ENCODE measurements around the gene GRWD1. TPM values are rescaled to one million over a fixed set of nuclear protein-coding genes. Genes with fewer than 3 reads are reported as not detected.

GRWD1 gene
- total RNA-seq, 6 experiments from 2014 or later, result 36.2 to 53.5 (median 41.7) TPM

DNA sequence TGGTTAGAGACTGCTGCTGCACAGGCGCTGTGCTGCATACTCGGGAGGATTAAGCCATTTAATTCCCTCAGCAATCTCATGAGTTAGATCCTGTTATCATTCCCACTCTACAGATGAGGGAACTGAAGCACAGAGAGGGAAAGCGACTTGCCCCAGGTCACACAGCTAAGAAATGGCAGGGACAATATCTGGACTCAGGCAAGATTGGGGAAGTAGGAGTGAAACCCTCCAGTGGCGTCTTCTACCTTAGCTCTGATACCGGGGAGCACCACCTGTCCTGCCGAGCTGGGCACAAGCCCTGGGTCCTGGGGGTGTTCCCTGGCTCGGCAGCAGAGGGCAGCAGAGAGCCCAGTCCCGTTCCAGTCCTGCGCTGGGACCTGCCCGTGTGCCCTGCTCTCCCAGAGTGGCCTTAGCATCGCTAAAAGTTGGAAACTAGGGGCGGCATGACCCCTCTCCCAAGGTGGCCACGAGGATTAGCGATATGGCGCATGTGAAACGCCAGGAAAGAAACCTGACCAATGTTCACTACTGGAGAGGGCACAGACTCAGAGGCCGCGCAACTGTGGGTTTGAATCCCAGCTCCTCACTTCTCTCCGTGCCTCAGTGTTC lies 43.9 kb downstream of the GRWD1 start:
- DNase-seq, result peak; percentile 39
- H3K4me1 Mint-ChIP-seq (ENCODE audit: low read depth), result peaks cover 33% of the 10 kb centered on the region
- peaks cover 10% of the 10 kb centered on the region for H3K27me3 Mint-ChIP-seq (ENCODE audit: insufficient read depth)
- TF ChIP-seq, protein P1, sequence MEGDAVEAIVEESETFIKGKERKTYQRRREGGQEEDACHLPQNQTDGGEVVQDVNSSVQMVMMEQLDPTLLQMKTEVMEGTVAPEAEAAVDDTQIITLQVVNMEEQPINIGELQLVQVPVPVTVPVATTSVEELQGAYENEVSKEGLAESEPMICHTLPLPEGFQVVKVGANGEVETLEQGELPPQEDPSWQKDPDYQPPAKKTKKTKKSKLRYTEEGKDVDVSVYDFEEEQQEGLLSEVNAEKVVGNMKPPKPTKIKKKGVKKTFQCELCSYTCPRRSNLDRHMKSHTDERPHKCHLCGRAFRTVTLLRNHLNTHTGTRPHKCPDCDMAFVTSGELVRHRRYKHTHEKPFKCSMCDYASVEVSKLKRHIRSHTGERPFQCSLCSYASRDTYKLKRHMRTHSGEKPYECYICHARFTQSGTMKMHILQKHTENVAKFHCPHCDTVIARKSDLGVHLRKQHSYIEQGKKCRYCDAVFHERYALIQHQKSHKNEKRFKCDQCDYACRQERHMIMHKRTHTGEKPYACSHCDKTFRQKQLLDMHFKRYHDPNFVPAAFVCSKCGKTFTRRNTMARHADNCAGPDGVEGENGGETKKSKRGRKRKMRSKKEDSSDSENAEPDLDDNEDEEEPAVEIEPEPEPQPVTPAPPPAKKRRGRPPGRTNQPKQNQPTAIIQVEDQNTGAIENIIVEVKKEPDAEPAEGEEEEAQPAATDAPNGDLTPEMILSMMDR (IDR thresholded peaks at IDR 0.05), result peak; percentile 93
- 0 out of 2 replicates have a peak, but pooled peaks cover 4% of the 10 kb centered on the region for H3K9me3 Mint-ChIP-seq
- no peak overlapping the region for H3K27ac Mint-ChIP-seq
- H3K36me3 Mint-ChIP-seq (ENCODE audit: low read depth), result no peaks in the 10 kb centered on the region; the same call in 1 of the 2 replicates
- H3K4me3 Mint-ChIP-seq, result no peak overlapping the region

DNA sequence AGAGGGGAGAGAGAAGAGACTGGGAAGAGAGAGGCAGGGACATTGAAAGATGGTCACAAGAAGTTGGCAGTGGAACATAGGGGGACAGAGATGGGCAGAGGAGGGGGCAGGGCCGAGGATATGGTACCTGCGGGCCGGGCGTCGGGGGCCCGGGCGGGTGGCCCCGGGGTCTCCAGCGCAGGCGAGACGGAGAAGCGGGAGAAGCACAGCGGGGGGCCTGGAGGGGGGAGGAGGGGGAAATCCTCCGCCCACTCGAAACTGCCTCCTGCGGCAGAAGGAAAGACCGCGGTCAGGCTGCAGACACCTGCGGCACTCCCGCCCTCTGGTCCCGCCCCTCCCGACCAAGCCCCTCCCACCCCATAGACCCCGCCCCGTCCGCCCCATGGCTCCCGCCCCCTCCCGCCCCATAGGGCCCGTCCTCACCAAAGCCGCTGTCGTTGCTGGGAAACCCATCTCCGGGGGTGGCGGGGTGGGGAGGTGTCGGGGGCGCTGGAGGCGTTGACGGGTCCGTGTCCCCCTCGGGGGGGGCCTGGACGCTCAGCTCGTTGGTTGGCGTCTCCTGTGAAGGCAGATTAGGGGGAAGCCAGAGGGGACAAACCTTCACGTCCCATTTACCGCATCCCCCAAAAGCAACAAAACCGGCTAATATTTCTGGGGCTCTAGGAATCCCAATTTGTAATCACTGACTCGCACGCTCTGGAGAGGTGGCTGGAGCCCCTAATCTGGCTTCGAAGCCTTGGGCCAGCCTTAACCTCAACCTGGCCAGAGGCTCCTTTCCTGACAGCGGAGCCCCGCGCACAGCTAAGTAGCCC lies 45.4 kb downstream of the GRWD1 start:
- peaks cover 37% of the 10 kb centered on the region for H3K4me1 Mint-ChIP-seq (ENCODE audit: low read depth)
- H3K27ac Mint-ChIP-seq, result no peak overlapping the region
- H3K4me3 Mint-ChIP-seq, result no peak overlapping the region
- 0 out of 2 replicates have a peak, but pooled peaks cover 4% of the 10 kb centered on the region for H3K9me3 Mint-ChIP-seq
- H3K36me3 Mint-ChIP-seq (ENCODE audit: low read depth), result no peaks in the 10 kb centered on the region; the same call in 1 of the 2 replicates
- H3K27me3 Mint-ChIP-seq (ENCODE audit: insufficient read depth), result peaks cover 8% of the 10 kb centered on the region
- TF ChIP-seq, protein P1 (IDR thresholded peaks at IDR 0.05), result no peak
- no peak for DNase-seq

DNA sequence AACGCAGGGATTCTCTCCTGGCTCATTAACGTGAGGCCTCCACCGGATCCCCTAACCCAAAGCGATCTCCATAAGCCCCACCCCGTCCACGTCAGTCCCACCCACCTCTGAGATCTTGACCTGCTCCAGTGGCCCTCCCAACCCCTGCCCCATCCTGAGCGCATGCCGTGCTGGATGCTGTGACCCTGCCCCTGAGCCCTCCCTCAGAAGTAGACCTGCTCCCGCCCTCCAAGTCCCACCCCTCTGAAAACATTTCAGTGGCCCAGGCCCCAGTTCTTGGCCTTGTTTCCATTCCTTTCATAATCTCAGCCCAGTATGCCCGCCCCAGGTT lies 46.0 kb downstream of the GRWD1 start:
- H3K36me3 Mint-ChIP-seq (ENCODE audit: low read depth), result no peaks in the 10 kb centered on the region; the same call in 1 of the 2 replicates
- DNase-seq, result no peak
- TF ChIP-seq, protein P1 (IDR thresholded peaks at IDR 0.05), result no peak
- peaks cover 33% of the 10 kb centered on the region for H3K4me1 Mint-ChIP-seq (ENCODE audit: low read depth)
- 0 out of 2 replicates have a peak, but pooled peaks cover 4% of the 10 kb centered on the region for H3K9me3 Mint-ChIP-seq
- H3K4me3 Mint-ChIP-seq, result no peak overlapping the region
- no peak overlapping the region for H3K27ac Mint-ChIP-seq
- H3K27me3 Mint-ChIP-seq (ENCODE audit: insufficient read depth), result peaks cover 10% of the 10 kb centered on the region

DNA sequence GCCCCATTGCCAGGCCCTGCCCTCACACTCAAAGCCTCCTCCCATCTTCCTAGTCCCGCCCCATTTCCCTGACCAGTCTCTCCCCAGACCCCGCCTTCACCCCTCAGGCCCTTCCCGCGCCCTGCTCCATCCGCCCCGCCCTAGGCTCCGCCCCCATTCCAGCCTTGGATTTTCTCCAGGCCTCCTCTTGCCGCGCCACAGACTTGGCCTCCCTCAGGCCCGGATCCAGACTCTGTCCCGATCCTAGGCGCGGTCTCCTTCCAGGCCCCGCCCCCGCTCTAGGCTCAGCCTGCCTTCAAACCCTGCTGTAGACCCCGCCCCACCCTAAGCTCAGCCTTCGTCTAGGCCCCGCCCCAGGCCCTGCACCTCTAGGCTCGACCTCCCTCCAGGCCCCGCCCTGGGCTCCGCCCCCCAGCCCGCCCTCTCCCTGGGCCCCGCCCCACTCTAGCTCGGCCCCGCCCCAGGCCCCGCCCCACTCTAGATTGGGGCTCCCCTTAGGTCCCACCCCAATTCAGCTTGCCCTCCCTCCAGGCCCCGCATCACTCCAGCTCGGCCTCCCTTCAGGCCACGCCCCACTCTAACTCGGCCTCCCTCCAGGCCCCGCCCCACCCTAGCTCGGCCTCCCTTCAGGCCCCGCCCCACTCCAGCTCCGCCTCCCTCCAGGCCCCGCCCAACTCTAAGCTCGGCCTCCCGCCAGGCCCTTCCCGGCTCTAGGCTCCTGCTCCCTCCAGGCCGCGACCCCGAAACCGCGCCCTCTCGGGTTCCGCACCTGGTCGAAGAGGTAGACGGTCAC lies 47.3 kb downstream of the GRWD1 start:
- peak; percentile 96 for DNase-seq
- Mint-ChIP-seq H3K27ac (peak overlapping the region; percentile 83), H3K9me3 (0 out of 2 replicates have a peak, but pooled peaks cover 4% of the 10 kb centered on the region), H3K4me3 (peak overlapping the region; percentile 69), H3K4me1 (ENCODE audit: low read depth) (peaks cover 23% of the 10 kb centered on the region), H3K36me3 (ENCODE audit: low read depth) (no peaks in the 10 kb centered on the region; the same call in 1 of the 2 replicates), H3K27me3 (ENCODE audit: insufficient read depth) (peaks cover 10% of the 10 kb centered on the region)
- TF ChIP-seq, protein P1 (IDR thresholded peaks at IDR 0.05), result no peak

DNA sequence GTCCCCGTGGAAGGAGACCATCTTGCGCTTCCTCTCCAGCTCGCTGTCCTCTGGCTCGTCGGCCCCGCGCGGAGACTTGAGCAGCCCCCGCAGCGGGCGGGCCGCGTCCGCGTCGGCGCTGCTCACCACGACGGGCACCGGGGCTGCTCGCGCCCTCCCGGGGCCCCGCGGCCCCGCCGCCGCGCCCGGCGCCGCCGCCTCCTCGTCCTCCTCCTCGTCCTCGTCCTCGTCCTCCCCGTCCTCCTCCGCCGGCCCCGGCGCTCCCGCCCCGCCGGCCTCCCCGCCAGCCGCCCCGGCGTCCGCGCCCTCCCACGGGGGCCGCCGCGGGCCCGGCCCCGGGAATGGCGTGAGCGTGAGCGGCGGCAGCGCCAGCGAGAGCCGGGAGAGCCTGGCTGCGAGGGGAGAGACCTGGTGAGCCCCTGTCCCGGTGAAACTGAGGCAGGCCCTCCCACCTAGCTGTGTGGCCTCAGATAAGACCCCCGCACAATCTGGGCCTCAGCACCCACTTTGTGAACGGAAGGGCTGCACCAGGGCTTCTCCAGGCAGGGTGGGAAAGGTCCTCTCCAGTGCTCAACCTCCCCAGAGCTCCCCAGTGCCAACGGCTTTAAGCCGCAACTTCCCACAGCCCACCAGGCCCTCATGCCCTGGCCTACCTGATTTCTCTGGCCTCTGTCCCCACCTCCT lies 48.1 kb downstream of the GRWD1 start:
- peaks cover 10% of the 10 kb centered on the region for H3K27me3 Mint-ChIP-seq (ENCODE audit: insufficient read depth)
- H3K36me3 Mint-ChIP-seq (ENCODE audit: low read depth), result no peaks in the 10 kb centered on the region; the same call in 1 of the 2 replicates
- H3K27ac Mint-ChIP-seq, result peak overlapping the region; percentile 13; the same call in 1 of the 2 replicates
- TF ChIP-seq, protein P1 (IDR thresholded peaks at IDR 0.05), result no peak
- 0 out of 2 replicates have a peak, but pooled peaks cover 4% of the 10 kb centered on the region for H3K9me3 Mint-ChIP-seq
- peak overlapping the region; percentile 76 for H3K4me3 Mint-ChIP-seq
- DNase-seq, result no peak
- peaks cover 15% of the 10 kb centered on the region for H3K4me1 Mint-ChIP-seq (ENCODE audit: low read depth)

Measured in HFFc6 (cell line).